Right atrium auricular region (tissue), 2 donors: ENCODE measurements around the gene FRMD3. TPM values are rescaled to one million over a fixed set of nuclear protein-coding genes. Genes with fewer than 3 reads are reported as not detected.
A peak's percentile ranks its signal among the peaks of the same experiment; 100 is the strongest.

ENCODE experiments used
- DNase-seq: peaks from one replicate; pipeline ENCODE4 v3.0.0-alpha.2; 2019; ENCODE audit warnings: low spot score
- H3K27ac ChIP-seq, 2 donors: fragments of 200-600 bp; sonication (generic); 1 replicate in 1 of 2; 2 replicates in 1 of 2; pipeline ENCODE4 v1.5.1; 2016 to 2019
- H3K27me3 ChIP-seq, 2 donors: fragments of 200-600 bp; sonication (generic); one replicate each; pipeline versions ENCODE4 v1.5.1 to v1.6.0; 2017 to 2019
- H3K36me3 ChIP-seq: fragments of 200-600 bp; sonication (generic); one replicate; pipeline ENCODE4 v1.5.1; 2016
- H3K4me1 ChIP-seq, 2 donors: fragments of 200-600 bp; sonication (generic); one replicate each; pipeline versions ENCODE4 v1.5.1 to v1.6.0; 2017 to 2019
- H3K4me3 ChIP-seq, 2 donors: fragments of 200-600 bp; sonication (generic); 1 replicate in 1 of 2; 2 replicates in 1 of 2; pipeline ENCODE4 v1.5.1; 2017 to 2019; ENCODE audit warnings: mild to moderate bottlenecking in 1 of 2, moderate library complexity in 1 of 2
- H3K9me3 ChIP-seq, 2 donors: fragments of 200-600 bp; sonication (generic); one replicate each; pipeline ENCODE4 v1.5.1; 2019
- CTCF ChIP-seq, 2 donors: fragments of 200-600 bp; sonication (generic); IDR thresholded peaks; one replicate each; pipeline ENCODE4 v1.5.1; 2019; ENCODE audit warnings: antibody characterized with exemption in 2 of 2
- total RNA-seq, 2 donors: library from RNA; depleted of rRNA; stranded (reverse); fragments of >200 nt; gene quantifications; one replicate each; pipeline ENCODE4 v1.1.0, GENCODE V29; 2016

Gene FRMD3
- total RNA-seq, 2 donors from 2014 or later: 31.4 to 77.5 TPM

DNA sequence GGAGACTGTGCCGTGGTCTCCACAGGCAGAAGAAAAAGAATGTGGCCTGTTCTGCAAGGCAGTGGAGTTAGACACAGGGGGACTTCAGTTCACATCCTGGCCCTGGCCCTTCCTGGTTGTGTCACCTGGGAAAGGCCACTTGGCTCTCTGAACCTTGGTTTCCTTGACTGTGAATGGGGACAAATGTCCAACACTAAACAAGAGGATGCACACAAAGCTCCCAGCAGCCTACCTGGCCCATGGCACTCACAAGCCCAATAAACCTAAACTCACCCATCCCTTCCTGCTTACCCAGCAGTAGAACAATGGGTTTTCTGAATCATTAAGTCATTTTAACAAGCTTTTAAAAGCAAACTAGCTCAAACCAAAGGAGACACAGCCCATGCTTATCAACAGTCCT is 103.9 kb downstream of the FRMD3 start:
- H3K27ac ChIP-seq: no peak overlapping the region

DNA sequence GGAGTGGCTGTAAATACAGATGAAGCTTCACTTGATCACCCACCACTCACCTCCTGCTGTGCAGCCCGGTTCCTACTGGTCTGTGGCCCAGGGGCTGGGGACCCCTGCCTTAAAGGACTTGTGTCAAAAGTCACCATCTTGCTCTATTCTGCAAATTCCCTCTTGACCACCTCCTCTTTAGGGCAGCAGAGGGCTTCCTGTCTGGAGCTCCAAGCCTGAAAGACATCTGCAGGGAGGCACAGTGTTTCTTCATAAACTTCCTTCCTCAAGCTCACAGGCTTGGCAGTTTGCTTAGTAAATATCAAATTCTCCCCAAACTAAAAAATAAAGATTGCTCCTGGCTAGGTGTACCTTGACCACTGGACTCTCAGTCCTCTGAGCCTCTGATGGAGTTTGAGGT is 104.4 kb downstream of the FRMD3 start:
- H3K4me1 ChIP-seq: peaks cover 0 to 38% of the 10 kb centered on the region in 2 donors
- TF ChIP-seq CTCF (IDR thresholded peaks at IDR 0.05): no peak
- H3K36me3 ChIP-seq: no peaks in the 10 kb centered on the region
- H3K4me3 ChIP-seq: no peak overlapping the region
- H3K27ac ChIP-seq: no peak overlapping the region
- DNase-seq: no peak
- H3K27me3 ChIP-seq: no peaks in the 10 kb centered on the region
- H3K9me3 ChIP-seq: no peaks in the 10 kb centered on the region

More for the DNA sequence above, 103.9 kb downstream of the FRMD3 start:
- Histone ChIP-seq H3K4me3 (no peak overlapping the region), H3K4me1 (peaks cover 0 to 38% of the 10 kb centered on the region in 2 donors), H3K27me3 (no peaks in the 10 kb centered on the region), H3K9me3 (no peaks in the 10 kb centered on the region), H3K36me3 (no peaks in the 10 kb centered on the region)
- no peak for TF ChIP-seq CTCF (IDR thresholded peaks at IDR 0.05)
- no peak for DNase-seq

DNA sequence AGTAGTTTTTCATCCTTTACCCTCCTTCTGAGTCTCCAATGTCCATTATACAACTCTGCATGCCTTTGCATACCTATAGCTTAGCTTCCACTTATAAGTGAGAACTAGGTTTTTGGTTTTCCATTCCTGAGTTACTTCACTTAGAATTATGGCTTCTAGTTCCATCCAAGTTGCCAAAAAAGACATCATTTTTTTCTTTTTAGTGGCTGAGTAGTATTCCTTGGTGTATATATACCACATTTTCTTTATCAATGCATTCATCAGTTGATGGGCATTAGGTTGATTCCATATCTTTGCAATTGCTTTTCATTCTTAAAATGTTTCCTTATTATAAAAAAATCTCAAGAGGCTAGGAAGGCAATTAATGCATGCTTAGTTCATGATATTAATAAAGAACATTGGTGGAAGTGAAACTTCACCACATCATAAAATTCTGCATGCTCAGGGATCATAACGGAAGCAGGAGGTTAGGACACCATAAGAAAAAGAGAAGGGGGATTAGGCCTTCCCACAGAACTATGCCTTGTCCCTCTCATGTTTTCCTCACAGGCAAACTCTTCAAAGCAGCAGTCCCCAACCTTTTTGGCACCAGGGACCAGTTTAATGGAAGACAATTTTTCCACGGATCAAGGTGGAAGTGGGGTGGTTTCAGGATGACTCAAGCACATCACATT is 105.2 kb downstream of the FRMD3 start:
- no peak for TF ChIP-seq CTCF (IDR thresholded peaks at IDR 0.05)
- Histone ChIP-seq H3K4me1 (peaks cover 0 to 38% of the 10 kb centered on the region in 2 donors), H3K27ac (peak overlapping the region in 1 of 2 donors; percentile 41), H3K4me3 (no peak overlapping the region), H3K36me3 (no peaks in the 10 kb centered on the region), H3K27me3 (no peaks in the 10 kb centered on the region), H3K9me3 (no peaks in the 10 kb centered on the region)
- no peak for DNase-seq

GRCh38 chr9:83432104-83432627 is 106.0 kb downstream of the FRMD3 start:
- no peaks in the 10 kb centered on the region for H3K9me3 ChIP-seq
- no peak overlapping the region for H3K4me3 ChIP-seq
- H3K4me1 ChIP-seq: peaks cover 0 to 38% of the 10 kb centered on the region in 2 donors
- no peak for TF ChIP-seq CTCF (IDR thresholded peaks at IDR 0.05)
- no peaks in the 10 kb centered on the region for H3K36me3 ChIP-seq
- DNase-seq: peak; percentile 73
- no peaks in the 10 kb centered on the region for H3K27me3 ChIP-seq
- peak overlapping the region; percentile 32 to 41 for H3K27ac ChIP-seq

DNA sequence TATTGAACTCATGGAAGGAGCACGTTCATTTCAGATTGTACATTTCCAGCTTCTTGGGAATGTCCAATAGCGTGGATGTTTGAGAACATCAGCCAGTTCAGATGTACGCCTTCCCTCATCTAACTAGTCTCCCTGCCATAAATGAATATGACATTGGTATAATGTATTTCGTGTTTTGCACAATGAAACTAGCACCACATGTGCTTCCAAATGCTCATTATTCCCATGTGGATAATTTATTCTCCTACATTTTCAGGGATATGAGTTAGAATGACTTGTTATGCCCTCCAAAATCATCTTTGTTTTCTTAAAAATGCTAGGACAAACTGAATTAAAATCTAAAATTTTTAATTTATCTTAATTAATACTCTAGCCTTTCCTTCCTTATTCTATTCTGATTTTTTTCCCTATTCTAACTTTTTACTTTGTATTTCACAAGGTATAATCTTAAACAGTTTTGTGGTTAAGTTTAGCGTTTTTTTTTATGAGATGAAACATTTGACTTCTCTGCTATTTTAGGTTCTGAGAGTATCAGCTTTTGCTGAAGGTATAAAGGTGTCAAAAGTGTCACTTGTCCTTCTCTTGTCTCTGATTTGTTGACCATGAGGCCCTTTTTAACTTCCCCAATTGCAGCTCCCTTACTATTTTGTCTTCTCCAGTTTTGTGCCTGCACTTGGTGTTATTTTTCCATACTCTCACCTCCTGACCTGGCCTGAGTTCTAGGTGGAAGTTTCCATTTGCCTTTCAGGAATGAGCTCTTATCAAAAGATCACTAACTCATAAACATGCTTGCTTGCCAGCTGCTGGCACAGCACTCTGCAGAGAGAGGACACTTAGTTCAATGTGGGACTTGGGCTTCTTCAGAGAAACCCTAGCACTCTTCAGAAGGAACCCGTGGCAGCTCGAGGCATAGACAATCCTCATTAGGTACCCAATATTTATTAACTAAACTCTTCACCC is 106.8 kb downstream of the FRMD3 start:
- no peak for DNase-seq
- Histone ChIP-seq H3K27me3 (no peaks in the 10 kb centered on the region), H3K27ac (peak overlapping the region; percentile 32 to 41), H3K36me3 (no peaks in the 10 kb centered on the region), H3K4me3 (no peak overlapping the region), H3K4me1 (peaks cover 0 to 46% of the 10 kb centered on the region in 2 donors), H3K9me3 (no peaks in the 10 kb centered on the region)
- TF ChIP-seq CTCF (IDR thresholded peaks at IDR 0.05): no peak
